ENCODE results near the gene YIPF2.
"Not testable (repeated sequence)": the region's sequence is repeated elsewhere in the genome, so short reads cannot be mapped to it uniquely, and the experiment has no call there.

YIPF2 gene

DNA sequence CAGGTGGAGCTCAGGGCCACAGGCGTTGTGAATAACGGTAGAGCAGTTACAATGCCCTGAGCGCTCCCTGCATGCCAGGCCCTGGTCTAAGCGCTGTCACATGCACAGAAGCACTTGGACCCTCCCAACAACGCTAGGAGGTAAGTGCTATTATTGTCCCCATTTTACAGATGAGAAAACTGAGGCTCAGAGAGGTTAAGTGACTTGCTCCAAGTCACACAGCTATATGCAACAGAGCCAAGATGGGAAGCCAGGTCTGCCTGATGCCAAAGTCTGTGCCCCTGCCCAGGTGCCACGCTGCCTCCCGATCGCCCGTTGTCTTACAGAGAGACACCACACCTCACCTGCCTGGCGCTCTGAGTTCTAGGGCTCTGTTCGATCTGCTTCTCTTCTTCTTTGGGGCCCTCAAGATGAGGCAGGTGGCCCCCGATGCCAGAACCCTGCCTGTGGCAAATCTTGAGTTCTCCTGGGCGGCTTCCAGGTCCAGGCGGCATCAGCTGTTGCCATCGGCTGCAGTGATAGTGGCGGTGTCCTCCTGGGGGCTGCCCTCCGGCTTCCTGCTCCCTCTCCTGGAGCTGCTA lies 20.0 kb downstream of the YIPF2 start:
- no peak for DNase-seq (ENCODE audit: low spot score)

DNA sequence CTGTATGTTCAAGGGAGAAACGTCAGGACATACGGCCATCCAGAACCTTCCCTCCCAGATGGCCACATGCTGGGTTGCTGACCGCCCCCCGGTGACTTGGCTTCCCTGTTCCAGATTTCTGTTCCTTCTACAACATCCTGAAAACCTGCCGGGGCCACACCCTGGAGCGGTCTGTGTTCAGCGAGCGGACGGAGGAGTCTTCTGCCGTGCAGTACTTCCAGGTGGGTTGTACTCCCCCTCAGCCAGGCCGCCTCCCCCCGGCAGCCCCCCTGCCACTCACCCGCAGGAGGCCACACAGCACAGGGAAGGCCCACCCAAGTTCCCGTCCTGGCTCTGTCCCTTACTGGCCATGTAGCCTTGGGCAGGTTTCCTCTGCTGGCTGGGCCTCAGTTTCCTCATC lies 20.5 kb downstream of the YIPF2 start:
- no peak for DNase-seq (ENCODE audit: low spot score)

DNA sequence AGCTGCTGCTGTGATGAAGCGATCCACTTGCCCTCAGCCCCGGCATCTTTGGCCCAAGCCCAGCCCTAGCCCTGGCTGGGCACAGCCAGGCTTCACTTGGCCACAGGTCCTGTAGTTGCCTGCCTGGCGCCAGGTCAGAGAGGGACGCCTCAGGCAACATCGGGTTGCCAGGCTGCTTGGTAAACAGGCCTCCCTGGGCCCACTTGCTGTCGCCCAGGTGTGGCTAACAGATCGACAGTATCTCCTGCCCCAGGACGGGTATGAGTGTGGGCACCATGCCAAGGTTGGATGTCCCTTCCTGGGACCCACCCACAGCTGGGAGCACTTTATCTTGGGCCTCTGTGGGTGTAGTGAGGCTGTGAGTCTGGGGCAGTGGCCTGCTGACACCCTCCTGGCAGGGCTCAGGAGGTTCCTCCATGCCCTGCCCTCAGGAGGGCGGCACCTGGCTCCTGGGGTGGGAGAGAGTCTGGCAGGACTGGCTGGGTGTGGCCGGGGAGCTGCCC lies 29.2 kb downstream of the YIPF2 start:
- DNase-seq (ENCODE audit: low spot score) = no peak

DNA sequence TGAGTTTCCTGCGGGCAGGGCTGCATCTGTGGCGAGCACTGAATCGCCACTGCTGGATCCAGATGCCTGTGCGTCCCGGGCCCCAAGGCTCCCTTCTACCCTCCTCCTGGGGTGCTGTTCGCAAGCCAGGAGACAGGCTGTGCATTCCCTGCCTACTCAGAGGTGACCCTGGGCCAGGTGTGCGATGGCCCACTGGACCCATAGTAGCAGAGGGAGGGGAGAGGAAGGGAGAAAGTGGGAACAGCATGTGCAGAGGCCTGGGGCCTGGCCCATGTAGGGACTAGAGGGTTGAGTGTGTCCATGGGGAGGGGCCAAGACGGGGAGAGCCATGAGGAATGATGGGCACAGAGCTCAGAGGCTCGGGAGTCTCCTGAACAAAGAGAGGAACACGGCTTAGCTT lies 29.8 kb downstream of the YIPF2 start:
- no peak for DNase-seq (ENCODE audit: low spot score)

DNA sequence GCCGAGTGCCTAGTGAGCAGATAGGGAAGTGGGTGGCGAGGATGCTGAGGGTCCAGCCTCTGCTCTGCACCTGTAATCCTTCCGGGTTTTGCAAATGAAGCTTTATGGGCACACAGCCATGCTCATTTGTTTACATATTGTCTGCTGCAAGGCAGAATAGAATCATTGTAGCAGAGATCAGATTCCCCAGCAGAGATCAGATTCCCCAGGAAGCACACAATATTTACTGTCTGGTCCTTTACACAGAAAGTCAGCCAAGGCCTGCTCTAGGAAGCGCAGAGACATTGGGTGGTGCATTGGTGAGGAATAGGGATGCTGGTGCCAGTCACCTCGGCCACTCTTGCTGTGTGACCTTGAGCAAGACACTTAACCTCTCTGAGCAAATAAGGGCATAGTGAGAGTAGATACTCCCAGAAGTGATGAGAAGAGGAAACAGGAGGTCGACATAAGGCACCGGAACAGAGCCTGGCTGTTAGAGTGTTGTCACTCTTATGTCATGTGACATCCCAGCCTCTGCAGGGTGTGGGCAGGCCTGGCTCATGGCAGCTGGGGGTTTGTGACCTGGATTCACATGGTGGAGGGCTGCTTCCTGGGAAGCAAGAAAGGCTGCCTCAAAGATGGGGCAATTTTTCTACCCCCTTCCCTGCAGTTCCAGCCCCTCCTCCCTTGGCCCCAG lies 31.4 kb downstream of the YIPF2 start:
- no peak for DNase-seq (ENCODE audit: low spot score)

DNA sequence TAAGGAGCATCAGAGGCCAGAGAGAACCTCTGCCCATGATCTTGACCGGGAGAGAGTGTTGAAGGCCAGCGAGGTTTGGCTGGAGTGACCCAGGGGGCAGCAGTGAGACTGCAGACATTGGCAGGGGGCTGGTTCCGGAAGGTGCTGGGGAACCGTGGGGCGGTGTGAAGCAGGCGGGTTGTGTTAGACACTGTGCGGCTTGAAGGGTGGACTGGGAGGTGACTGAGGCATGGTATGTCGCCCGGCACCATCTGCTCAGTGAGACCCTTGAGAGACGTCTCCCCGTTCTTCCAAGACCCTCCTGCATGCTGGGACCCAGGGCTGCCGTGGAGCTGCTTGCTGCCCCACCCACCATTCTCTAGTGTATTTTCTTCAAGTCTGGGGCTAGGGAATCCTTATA lies 32.5 kb downstream of the YIPF2 start:
- no peak for DNase-seq (ENCODE audit: low spot score)

DNA sequence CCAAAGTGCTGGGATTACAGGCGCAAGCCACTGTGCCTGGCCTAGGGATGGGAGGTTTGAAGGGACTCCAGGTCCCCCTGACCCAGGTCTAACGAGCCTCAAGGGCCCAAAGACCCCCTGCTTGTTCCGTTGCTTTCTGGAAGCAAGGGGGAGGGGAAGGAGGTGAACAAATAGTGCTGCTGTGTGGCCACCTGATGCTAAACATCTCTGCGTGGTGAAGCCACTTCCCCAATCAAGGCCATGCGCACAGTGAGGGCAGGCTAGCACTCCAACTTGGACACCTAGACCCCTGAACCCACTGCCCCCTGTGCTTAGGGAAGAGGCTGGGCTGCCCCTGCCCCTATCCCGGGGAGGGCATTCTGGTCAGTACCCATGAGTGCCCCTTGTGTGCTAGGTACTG lies 33.1 kb downstream of the YIPF2 start:
- no peak for DNase-seq (ENCODE audit: low spot score)

DNA sequence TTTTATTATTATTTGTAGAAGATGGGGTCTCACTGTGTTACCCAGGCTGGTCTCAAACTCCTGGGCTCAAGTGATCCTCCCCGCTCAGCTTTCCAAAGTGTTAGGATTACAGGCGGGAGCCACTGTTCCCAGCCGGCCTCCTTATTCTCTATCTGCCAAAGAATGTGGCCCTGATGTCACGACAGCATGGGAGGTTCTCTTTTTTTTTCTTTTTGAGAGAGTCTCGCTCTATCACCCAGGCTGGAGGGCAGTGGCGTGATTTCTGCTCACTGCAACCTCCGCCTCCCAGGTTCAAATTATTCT lies 33.6 kb downstream of the YIPF2 start:
- DNase-seq (ENCODE audit: low spot score) = no peak

DNA sequence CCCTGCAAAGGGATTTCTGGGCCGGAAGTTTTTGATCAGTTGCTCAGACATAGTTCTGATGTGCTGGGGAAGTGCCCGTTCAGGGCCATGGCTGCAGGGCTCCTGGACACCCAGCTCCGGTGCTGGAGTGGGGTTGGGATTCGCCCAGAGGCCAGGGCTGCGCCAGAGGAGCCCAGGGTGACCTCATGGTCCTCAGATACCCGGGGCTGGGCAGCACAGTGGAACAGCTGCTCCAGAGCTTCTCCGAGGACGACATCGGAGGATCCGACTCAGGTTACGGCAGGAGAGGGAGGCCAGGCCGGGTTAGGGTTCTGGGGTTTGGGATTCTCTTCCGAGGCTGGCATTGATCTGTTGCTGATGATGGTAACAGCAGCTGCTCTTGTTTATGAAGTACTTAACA lies 36.2 kb downstream of the YIPF2 start:
- no peak for DNase-seq (ENCODE audit: low spot score)

DNA sequence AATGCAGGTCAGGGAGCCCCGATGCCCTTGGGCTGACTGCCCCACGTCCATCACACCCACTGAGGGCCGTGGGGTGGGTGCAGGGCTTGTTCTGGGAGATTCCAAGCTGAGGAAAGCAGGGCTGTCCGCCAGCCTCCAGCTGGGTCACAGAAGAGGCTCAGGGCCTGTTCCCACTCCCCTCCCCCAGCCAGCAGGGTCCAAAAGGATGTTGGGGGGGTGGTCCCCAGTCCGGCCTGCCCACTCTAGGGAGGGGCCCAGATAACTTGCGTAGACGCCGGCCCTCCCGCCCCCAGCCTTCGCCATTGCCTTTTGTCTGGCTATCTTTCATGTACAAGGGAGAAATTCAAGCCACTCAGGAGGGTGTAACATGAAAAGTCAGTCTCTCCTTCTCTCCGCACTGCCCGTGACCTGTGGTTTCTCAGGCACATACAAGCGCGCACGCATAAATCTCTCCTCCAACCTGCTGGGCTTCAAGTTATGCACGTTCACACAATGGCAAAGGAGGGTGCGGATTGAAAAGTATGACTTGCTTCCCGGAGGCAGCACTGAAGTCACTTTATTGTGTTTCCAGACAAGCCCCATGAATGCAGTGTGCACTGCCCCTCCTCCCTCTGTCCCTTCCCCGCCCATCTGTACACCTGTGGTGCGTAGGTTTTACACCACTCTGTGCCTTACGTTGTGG lies 36.9 kb downstream of the YIPF2 start:
- no peak for DNase-seq (ENCODE audit: low spot score)

DNA sequence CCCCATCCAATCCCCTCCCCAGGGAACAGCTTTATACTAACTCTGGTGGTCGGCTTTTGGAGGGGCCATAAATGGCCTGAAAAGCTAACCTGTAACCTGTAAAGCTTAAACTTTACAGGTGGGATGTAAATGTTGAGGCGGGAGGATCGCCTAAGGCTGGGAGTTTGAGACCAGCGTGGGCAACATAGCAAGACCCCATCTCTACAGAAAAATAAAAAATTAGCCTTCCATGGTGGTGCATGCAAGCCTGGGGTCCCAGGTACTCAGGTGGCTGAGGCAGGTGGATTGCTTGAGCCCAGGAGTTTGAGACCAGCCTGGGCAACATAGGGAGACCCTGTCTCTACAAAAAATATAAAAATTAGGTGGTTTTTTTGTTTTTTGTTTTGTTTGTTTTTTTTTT lies 38.6 kb downstream of the YIPF2 start:
- no peak for DNase-seq (ENCODE audit: low spot score)

DNA sequence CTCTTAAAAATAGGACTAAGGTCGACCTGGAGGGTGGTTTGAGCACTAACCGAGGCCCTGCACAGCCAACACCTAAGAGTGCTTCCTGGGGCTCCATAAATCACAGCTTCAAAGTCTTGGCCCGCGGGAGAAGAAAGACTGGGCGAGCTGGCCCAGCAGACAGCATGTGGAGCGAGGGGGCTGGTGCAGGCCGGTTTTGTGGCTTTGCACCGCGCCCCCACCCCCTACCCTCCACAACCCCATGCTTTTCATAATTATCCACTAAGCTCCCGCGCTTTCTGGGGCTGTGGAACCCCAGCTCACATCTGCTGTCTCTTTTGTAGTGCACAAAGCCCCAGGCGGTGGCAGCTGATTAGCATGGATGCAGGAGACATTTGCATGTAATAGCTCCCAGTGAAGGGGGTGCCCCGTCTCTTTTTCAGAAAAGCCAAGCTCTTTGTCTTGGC lies 40.0 kb downstream of the YIPF2 start:
- no peak for DNase-seq (ENCODE audit: low spot score)

DNA sequence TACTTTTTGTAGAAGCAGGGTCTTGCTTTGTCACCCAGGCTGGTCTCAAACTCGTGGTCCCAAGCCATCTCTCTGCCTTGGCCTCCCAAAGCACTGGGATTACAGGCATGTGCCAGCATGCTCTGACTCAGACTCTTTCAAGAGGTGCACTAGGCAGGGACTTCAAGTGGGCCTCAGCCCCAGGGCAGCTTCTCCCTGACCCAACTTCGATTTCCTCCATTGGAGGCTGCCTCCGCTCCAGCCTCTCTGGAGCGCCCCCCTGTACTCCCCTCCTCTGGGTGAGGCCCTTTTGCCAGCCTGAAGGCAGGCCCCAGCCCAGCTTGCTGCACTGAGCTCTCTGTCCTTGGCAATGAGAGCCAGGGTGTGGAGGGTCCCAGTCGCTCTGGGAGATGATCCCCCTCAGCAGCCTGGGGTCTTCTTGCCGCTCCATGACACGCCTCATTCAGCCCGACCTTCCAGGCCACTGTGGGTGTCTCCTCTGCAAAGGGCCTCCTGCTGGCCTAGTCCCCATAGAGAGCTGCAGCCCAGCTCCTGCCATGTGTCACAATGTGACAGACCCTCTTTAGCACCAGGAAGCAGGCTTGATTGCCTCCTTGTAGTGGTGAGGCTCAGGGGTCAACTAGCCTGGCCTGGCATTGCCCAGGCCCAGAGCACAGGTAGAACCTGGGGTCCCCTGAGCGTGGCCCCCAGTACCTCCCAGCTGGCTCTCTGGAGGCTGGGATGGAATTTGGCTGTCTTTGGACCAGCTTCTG lies 40.6 kb downstream of the YIPF2 start:
- DNase-seq (ENCODE audit: low spot score) = no peak

DNA sequence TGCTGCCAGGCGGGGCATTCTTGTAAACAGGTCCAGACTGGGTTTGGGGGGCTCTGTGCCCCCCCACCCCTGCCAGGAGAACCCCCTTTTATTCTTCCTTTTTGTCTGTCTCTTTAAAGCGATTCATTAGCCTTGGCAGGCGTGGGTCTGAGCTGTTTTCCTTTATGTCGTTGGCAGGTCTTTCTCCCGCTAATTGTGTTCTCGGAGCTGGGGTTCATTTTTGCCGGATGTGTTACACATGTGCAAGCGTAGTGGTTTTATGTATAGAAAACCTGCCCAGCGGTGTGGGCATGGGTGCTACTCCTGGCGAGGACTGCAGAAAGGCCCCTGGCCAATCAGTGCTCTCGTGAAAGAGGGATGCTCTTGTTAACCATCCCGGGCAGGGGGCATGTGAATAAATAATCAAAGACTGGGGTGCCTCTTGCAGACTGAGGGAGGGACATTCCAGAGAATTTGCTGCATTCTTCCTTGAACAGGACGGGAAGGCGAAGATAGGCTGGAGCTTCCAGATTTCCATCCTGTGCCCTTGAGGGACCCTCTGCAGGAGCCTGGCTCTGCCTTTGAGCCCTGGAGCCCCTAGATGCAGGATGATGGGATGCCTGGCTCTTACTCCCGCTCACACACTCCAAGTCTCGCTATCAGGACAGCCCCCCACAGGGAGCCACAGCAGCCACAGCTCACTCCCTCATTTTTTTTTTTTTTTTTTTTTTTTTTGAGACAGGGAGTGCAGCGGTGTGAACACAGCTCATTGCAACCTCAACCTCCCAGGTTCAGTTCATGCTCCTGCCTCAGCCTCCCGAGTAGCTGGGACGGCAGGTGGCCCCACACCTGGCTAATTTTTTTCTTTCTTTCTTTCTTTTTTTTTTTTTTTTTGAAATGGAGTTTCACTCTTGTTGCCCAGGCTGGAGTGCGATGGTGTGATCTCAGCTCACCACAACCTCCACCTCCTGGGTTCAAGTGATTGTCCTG lies 43.0 kb downstream of the YIPF2 start:
- no peak for DNase-seq (ENCODE audit: low spot score)

DNA sequence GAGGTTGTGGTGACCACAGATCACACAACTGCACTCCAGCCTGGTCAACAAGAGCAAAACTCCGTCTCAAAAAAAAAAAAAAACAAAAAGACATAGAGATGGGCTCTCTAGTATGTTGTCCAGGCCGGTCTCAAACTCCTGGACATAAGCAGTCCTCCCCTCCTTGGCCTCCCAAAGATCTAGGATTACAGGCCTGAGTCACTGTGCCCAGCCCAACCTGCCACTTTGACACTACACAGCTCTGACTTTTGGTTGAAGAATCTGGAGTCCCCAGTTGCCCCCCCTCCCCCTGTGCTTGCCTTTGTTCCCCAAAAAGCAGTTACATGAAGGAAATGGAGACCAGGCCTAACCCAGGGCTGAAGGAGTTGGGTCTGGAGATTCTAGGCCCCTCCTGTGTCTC lies 44.2 kb downstream of the YIPF2 start:
- DNase-seq (ENCODE audit: low spot score) = peak; percentile 53

DNA sequence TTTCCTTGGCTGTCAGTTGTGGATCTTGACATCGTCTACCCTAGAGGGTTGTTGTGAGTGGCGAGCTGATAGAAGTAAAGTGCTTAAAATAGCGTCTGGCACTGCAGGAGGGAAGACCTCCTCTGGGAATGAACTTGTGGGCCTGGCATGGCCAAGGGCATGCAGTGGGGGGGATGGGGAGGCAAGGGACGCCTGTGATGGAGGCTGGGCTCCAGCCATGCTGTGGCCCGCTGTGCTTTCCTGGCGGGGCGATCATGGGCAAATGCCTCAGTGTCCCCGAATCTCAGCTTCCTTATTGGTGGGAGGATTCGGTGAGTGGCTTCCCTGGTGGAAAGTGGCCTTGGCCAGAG lies 46.4 kb downstream of the YIPF2 start:
- DNase-seq (ENCODE audit: low spot score) = no peak

DNA sequence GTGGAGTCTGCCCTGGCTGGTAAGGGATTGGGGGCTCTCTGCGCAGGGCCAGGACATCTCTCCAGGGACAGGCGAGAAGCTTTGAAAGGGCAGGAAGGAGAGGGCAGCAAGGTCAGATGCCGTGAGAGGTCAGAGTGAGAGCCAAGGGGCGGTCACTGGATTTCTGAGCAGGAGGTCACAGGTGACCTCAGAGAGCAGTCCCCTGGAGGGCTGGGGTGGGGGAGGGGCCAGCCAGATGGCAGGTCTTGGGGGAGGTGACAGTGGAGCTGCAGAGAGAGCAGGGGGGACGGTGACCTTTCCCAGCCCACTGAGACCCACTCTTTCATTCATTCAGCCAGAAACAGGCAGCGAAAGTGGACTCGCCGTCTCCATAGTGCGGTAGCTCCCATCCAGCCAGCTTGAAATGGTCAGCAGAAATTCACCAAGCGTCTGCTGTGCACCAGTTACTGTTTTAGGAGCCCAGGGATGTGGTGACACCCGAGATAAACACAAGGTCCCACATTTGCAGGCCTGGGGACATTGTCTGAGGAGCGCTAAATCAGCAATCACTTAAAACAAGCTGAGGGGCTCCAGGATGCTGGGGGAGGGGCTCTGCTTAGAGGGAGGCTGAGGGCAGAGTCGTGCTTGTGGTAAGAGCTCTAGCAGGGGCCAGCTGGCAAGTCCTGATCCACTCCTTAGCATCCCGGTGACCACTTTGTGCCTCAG lies 46.9 kb downstream of the YIPF2 start:
- DNase-seq (ENCODE audit: low spot score) = no peak

DNA sequence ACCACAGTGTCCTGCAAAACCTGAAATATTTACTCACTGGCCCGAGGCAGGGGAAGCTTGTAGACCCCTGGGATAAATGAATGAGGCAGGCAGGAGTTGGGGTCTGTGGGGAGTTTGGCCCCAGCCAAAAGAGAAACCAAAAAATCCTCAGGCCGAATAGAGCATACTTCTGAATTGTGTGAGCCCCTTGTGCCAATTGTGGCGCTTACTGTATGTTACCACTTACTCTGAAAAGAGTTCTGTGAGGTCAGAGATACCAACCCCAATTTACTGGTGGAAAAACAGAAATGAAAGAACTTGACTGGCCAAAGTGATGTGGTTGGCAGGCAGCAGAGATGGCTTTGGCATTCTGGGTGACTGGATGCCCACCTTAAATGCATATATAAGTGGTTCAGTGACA lies 50.2 kb downstream of the YIPF2 start:
- no peak for DNase-seq (ENCODE audit: low spot score)

DNA sequence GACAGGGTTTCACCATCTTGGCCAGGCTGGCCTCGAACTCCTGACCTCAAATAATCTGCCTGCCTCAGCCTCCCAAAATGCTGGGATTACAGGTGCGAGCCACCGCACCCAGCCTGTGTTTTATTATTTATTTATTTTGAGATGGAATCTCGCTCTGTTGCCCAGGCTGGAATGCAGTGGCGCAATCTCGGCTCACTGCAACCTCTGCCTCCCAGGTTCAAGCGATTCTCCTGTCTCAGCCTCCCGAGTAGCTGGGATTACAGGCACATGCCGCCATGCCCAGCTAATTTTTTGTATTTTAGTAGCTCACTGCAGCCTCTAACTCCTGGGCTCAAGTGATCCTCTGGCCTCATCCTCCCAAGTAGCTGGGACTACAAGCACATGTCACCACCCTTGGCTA lies 50.8 kb downstream of the YIPF2 start:
- DNase-seq (ENCODE audit: low spot score) = not testable (repeated sequence)

DNA sequence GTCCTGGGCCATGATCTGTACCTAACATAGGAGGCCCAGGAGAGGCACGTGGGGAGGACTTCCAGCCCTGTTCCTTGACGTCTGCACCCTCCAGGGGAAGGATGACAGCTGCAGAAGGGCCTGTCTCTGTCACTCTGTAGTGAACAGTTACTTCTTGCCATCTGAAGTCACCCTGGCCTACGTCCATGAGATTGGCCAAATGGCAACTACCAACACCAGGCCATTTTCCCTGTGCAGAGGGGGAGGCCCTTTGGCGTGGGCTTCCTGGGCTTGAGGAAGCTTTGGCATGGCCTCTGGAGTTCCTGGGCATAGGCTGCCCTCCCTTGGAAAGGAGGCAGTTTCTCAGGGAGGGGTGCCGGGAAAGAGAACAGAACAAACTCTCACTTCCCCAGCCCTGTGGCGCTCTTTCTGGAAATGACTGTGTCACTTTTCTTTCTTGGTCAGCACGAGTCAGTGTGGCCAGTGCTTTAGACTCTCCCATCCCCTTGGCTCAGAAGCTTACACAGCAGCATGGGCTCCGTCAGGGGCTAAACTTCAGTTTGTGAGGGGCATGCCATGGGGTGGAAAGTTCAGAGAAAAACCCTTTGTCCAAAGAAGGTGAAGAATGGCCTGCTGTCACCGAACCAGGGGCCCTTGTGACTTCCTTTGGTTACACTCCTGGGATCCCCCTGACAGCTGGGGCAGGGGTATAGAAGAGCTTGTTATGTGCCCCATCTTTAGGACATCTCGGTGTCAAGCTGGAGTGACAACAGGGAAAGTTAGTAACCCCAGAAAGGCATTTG lies 51.8 kb downstream of the YIPF2 start:
- no peak for DNase-seq (ENCODE audit: low spot score)
